Upper lobe of left lung (tissue), 6 donors: ENCODE results near the gene MIA. TPM values are rescaled to one million over a fixed set of nuclear protein-coding genes. Genes with fewer than 3 reads are reported as not detected.
A peak's percentile ranks its signal among the peaks of the same experiment; 100 is the strongest.
"Not testable (repeated sequence)": the region's sequence is repeated elsewhere in the genome, so short reads cannot be mapped to it uniquely, and the experiment has no call there.

Source experiments
- ATAC-seq, 2 donors: fragments of 200-7000 bp; cut with Tn5 transposase; one replicate each; pipeline ENCODE4 v1.9.1; 2022; ENCODE audit warnings: mild to moderate bottlenecking in 2 of 2, moderate library complexity in 2 of 2; ENCODE audit not compliant: low FRiP score in 2 of 2
- DNase-seq, 2 donors: peaks; one replicate each; pipeline ENCODE4 v3.0.0-alpha.2; 2019 to 2020
- H3K27ac ChIP-seq, 4 donors: fragments of 200-600 bp; sonication (generic); one replicate each; pipeline ENCODE4 v1.5.1; 2016 to 2019
- H3K27me3 ChIP-seq, 4 donors: fragments of 200-600 bp; sonication (generic); one replicate each; pipeline ENCODE4 v1.5.1; 2017 to 2019
- H3K36me3 ChIP-seq, 4 donors: fragments of 200-600 bp; sonication (generic); one replicate each; pipeline ENCODE4 v1.5.1; 2016 to 2019
- H3K4me1 ChIP-seq, 4 donors: fragments of 200-600 bp; sonication (generic); one replicate each; pipeline ENCODE4 v1.5.1; 2018 to 2019
- H3K4me3 ChIP-seq, 4 donors: fragments of 200-600 bp; sonication (generic); one replicate each; pipeline ENCODE4 v1.5.1; 2017 to 2019; ENCODE audit warnings: mild to moderate bottlenecking in 2 of 4, moderate library complexity in 1 of 4
- H3K9me3 ChIP-seq, 4 donors: fragments of 200-600 bp; sonication (generic); one replicate each; pipeline ENCODE4 v1.5.1; 2018 to 2019
- EP300 ChIP-seq, 4 donors: sonication (generic); formaldehyde crosslinking; IDR thresholded peaks; one replicate each; pipeline ENCODE4 v1.5.1; 2017; ENCODE audit warnings: antibody characterized with exemption in 4 of 4, control low read depth in 2 of 4
- POLR2A ChIP-seq, 4 donors: fragments of 450-650 bp; IDR thresholded peaks; one replicate each; pipeline ENCODE4 v1.5.1; 2016 to 2017; ENCODE audit warnings: antibody characterized with exemption in 4 of 4, mild to moderate bottlenecking in 2 of 4
- POLR2AphosphoS5 ChIP-seq, 2 donors: sonication (generic); formaldehyde crosslinking; IDR thresholded peaks; one replicate each; pipeline ENCODE4 v1.5.1; 2017; ENCODE audit warnings: antibody characterized with exemption in 2 of 2
- WGBS, 2 donors: methylation state at CpG; one replicate each; pipeline ENCODE4 v1.1.5; 2017 to 2018; 5-methylcytosine and 5-hydroxymethylcytosine counted together
- total RNA-seq, 6 donors: library from RNA; depleted of rRNA in 4 of 6; stranded (reverse); fragments of >200 nt in 4 of 6; gene quantifications; one replicate each; pipeline versions ENCODE4 v1.1.0 to v1.2.1, GENCODE V29; 2016 to 2021
- TF ChIP-seq, protein P1 (sequence below), 6 experiments: fragments of 450-650 bp in 4 of 6; fragments of 200-600 bp in 2 of 6; sonication (generic) in 2 of 6; IDR thresholded peaks; one replicate each; pipeline ENCODE4 v1.5.1; 2016 to 2019; ENCODE audit warnings: antibody characterized with exemption in 6 of 6
- donor health status: DM: no; HTN: no; CAD: no; lungs with moderate emphysema.
- donor health status: DM: no; HTN: yes; CAD: no; lungs with severe emphysema.

MIA gene
- total RNA-seq, 6 donors from 2014 or later, result 1.2 to 5.2 (median 2.1) TPM; not detected in 3

DNA sequence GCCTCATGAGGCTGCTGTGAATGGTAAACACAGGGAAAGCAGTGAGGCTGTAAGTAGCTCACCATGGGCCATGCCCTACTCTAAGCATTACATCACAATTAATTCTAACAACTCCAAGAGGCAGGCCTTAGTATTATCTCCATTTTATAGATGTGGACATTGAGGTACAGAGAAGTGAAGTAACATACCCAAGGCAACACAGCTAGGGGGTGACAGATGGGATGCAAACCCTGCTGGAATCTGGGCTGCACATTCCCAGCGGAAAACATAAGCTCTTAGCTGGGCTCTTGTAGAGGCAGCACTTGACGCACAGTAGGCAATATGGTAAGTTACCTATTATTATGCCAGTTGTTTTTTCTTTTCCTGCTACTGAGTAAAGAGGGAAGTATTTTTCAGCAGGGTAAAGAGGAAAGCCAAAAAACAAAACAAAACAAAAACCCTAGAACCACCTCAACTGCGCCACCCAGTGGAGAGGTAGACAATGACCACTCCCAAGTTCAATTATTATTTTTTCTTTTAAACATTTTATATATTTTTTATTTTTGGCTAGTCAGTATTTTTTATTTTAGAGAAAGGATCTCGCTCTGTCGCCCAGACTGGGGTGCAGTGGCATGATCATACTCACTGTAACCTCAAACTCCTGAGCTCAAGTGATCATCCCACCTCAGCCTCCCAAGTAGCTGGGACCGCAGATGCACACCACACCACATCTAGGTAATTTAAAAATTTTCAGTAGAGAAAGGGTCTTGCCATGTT lies 44.3 kb downstream of the MIA start:
- H3K4me3 ChIP-seq, H3K36me3 ChIP-seq, DNase-seq, H3K27me3 ChIP-seq, H3K9me3 ChIP-seq: not testable (repeated sequence)
- WGBS, 2 donors, result 38 to 39% methylated on average over 6 of the region's 6 CpGs
- TF ChIP-seq POLR2A (IDR thresholded peaks at IDR 0.05), result peak in 1 of 4 donors; percentile 24
- TF ChIP-seq, protein P1, sequence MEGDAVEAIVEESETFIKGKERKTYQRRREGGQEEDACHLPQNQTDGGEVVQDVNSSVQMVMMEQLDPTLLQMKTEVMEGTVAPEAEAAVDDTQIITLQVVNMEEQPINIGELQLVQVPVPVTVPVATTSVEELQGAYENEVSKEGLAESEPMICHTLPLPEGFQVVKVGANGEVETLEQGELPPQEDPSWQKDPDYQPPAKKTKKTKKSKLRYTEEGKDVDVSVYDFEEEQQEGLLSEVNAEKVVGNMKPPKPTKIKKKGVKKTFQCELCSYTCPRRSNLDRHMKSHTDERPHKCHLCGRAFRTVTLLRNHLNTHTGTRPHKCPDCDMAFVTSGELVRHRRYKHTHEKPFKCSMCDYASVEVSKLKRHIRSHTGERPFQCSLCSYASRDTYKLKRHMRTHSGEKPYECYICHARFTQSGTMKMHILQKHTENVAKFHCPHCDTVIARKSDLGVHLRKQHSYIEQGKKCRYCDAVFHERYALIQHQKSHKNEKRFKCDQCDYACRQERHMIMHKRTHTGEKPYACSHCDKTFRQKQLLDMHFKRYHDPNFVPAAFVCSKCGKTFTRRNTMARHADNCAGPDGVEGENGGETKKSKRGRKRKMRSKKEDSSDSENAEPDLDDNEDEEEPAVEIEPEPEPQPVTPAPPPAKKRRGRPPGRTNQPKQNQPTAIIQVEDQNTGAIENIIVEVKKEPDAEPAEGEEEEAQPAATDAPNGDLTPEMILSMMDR (IDR thresholded peaks at IDR 0.05), result peak; percentile 63 to 90 (median 70)
- Histone ChIP-seq H3K27ac (peak overlapping the region; percentile 53 to 69 (median 60)), H3K4me1 (peaks cover 26 to 39% (median 32%) of the 10 kb centered on the region in 4 donors)
- peak; percentile 77 to 82 for ATAC-seq

DNA sequence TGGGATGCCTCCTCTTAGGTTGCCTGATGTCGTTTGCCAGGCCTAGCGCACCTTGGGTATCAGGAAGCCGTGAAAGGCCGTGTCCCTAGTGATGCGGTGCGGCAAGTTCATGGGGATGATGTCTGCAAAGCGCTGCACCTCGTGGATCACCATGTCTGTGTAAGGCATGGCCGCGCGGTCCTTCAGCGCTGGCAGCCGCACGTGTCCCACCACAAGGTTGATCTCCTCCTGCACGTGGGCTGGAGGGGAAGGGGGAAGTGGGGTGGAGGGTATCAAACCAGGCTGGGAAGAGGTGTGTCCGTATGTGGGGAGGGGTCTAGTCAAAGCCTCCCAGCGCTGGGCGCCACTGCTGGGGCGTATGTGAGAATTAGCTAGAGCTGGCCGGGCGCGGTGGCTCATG lies 46.8 kb downstream of the MIA start:
- peak overlapping the region in 3 of 4 donors; percentile 46 to 75 (median 54) for H3K27ac ChIP-seq
- no peak for ATAC-seq
- no peaks in the 10 kb centered on the region for H3K9me3 ChIP-seq

DNA sequence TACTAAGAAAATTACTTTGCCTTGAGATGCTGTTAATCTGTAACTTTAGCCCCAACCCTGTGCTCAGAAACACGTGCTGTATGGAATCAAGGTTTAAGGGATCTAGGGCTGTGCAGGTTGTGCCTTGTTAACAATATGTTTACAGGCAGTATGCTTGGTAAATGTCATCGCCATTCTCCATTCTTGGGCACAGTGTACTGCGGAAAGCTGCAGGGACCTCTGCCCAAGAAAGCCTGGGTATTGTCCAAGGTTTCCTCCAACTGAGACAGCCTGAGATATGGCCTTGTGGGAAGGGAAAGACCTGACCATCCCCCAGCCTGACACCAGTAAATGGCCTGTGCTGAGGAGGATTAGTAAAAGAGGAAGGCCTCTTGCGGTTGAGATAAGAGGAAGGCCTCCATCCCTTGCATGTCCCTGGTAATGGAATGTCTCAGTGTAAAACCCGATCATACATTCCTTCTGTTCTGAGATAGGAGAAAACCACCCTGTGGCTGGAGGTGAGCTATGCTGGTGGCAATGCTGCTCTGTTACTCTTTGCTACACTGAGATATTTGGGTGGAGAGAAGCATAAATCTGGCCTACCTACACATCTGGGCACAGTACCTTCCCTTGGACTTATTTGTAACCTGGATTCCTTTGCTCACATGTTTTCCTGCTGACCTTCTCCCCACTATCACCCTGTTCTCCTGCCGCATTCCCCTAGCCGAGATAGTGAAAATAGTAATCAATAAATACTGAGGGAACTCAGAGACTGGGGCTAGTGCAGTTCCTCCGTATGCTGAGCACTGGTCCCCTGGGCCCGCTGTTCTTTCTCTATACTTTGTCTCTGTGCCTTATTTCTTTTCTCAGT lies 47.6 kb downstream of the MIA start:
- H3K4me1 ChIP-seq, result peaks cover 26 to 42% (median 33%) of the 10 kb centered on the region in 4 donors
- H3K27me3 ChIP-seq, H3K9me3 ChIP-seq, H3K4me3 ChIP-seq, ATAC-seq: not testable (repeated sequence)
- peak in 1 of 2 donors; percentile 55 for DNase-seq
- peak overlapping the region; percentile 35 to 75 (median 52) for H3K27ac ChIP-seq
- peaks cover 0 to 13% (median 6%) of the 10 kb centered on the region in 4 donors for H3K36me3 ChIP-seq
- WGBS, 2 donors, result 70 to 72% methylated on average over 9 of the region's 9 CpGs

More for the DNA sequence above, 46.8 kb downstream of the MIA start:
- peak in 1 of 2 donors; percentile 53 for DNase-seq
- WGBS, 2 donors, result 87 to 88% methylated on average over 13 to 22 of the region's 22 CpGs
- Histone ChIP-seq H3K36me3 (peaks cover 0 to 7% (median 3%) of the 10 kb centered on the region in 4 donors), H3K4me1 (peaks cover 26 to 42% (median 33%) of the 10 kb centered on the region in 4 donors), H3K4me3 (no peak overlapping the region), H3K27me3 (no peaks in the 10 kb centered on the region)
- TF ChIP-seq, protein P1 (IDR thresholded peaks at IDR 0.05), result no peak
- TF ChIP-seq POLR2A (IDR thresholded peaks at IDR 0.05) (no peak), EP300 (IDR thresholded peaks at IDR 0.05) (no peak), POLR2AphosphoS5 (IDR thresholded peaks at IDR 0.05) (no peak)

DNA sequence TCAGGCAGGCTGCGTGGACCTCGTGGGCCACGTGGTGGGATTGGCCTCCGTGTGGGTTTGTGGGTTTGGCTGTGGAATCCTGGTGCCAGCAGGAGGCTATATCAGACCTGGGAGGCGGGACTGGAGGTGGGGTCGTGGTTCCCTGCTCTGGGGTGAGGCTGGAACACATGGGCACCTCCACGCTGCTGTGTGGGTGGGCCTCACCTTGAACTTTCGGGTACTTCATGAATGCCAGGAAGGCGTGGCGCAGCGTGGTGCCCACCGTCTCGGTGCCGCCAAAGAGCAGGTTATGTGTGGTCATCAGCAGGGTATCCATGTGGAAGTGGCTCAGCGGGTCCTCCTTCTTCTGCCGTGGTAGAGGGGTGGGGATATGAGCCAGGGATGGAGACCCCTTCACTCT lies 49.6 kb downstream of the MIA start:
- not testable (repeated sequence) for ATAC-seq, H3K27me3 ChIP-seq, H3K9me3 ChIP-seq, H3K27ac ChIP-seq, H3K4me3 ChIP-seq
- Histone ChIP-seq H3K36me3 (peaks cover 0 to 15% (median 6%) of the 10 kb centered on the region in 4 donors), H3K4me1 (peaks cover 10 to 25% (median 15%) of the 10 kb centered on the region in 4 donors)
- DNase-seq, result peak in 1 of 2 donors; percentile 67
- 91% methylated on average over 9 to 16 of the region's 16 CpGs for WGBS, 2 donors

DNA sequence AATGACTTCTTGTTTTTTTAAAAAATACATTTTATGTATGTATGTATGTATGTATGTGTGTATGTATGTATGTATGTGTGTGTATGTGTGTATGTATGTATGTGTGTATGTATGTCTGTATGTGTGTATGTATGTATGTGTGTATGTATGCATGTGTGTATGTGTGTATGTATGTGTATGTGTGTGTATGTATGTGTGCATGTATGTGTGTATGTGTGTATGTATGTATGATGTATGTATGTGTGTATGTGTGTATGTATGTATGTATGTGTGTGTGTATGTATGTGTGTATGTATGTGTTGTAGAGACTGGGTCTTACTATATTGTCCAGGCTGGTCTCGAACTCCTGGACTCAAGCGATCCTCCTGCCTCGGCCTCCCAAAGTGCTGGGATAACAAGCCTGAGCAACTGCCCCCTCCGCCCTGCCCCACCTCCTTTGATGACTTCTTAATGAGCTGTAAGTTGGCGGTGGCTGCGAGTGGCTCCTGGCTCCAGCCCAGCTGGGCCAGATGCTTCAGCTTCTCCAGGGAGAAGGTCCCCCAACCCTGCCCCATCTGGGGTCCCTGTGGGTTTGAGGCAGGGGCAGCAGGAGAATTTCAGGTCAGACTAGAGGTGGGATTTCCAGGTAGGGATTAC lies 50.3 kb downstream of the MIA start:
- ATAC-seq, H3K9me3 ChIP-seq, H3K27ac ChIP-seq, H3K4me3 ChIP-seq, H3K27me3 ChIP-seq, DNase-seq: not testable (repeated sequence)
- H3K4me1 ChIP-seq, result peaks cover 9 to 25% (median 14%) of the 10 kb centered on the region in 4 donors
- WGBS, 2 donors, result 92% methylated on average over 6 of the region's 6 CpGs; no CpG with 5 or more reads in 1 of the 2 donors
- peaks cover 0 to 15% (median 6%) of the 10 kb centered on the region in 4 donors for H3K36me3 ChIP-seq

DNA sequence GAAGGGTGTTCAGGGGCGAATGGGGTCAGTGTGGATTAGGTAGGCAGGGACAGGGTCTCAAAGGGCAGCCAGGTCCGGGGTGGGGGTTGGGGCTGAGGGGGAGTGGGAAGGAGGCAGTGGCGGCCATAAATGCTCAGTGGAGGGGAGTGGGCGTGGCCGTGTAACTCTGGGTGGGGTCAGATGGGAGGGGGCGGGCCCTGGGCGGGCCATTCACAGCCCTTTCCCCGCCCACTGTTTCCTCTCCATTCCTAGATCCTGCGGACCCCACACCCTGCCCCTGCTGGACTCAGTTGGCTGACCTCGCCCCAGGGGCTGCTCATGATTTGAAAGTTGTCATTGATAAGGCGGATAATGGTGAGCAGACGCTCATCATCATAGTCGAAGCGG lies 51.0 kb downstream of the MIA start:
- not testable (repeated sequence) for H3K27me3 ChIP-seq

More for the DNA sequence above, 51.0 kb downstream of the MIA start:
- H3K4me3 ChIP-seq, H3K9me3 ChIP-seq, H3K27ac ChIP-seq, DNase-seq: not testable (repeated sequence)
- ATAC-seq, result peak in 1 of 2 donors; percentile 13
- H3K4me1 ChIP-seq, result peaks cover 9 to 25% (median 17%) of the 10 kb centered on the region in 4 donors
- WGBS, 2 donors, result 87 to 95% methylated on average over 8 to 9 of the region's 14 CpGs
- H3K36me3 ChIP-seq, result peaks cover 0 to 15% (median 6%) of the 10 kb centered on the region in 4 donors
